ENCODE data around the gene DNPH1. TPM values are rescaled to one million over a fixed set of nuclear protein-coding genes. Genes with fewer than 3 reads are reported as not detected.

DNPH1 gene
- total and polyA plus RNA-seq, 9 of the 15 experiments (the other 6 are each of a cell fraction or from before 2014, with no cell fraction given): 7.3 to 300 (median 68.7) TPM

DNA sequence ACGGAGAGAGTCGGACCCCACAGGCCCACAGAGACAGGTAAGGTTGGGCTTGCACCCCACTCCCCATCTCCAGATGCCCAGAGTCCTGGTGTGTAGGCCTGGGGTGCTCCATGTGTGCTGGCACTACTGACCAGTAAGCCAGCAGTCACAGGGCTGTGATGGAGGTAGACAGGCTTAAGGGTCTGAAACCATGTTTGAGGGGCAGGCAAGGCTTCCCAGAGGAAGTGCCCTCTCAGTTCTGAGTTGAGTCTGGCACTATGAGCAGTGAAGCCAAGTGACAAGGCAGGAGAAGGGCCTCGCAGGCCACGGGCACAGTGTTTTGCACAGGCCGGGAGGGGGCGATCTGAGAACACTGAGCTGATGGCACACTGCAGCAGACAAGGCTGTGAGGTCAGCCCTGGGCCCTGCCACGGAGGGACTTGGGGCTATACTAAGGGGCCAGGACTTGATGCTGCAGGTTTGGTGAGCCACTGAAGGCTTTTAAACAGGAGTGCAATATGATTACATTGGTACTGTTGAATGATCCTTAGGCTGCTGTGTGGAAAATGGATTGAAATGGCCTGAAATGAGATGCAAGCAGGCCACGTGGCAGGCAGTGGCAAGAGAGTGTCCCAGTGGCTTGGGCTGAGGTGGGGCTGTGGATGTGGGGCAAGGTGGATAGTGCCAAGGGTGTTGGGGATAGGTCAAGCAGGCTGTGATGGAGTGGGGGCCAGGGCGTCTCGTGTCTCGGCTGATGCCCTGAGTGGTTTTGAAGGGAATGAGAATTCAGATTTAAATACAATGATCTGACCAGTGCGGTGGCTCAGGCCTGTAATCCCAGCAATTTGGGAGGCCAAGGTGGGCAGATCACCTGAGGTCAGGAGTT is 34.3 kb upstream of the DNPH1 start (continued):
- TF ChIP-seq JUN (IDR thresholded peaks at IDR 0.05; ENCODE audit: borderline replicate concordance, low read depth, low read length) (peak; percentile 47; the same call in 1 of the 2 replicates), JUN (CRISPR knock-in tag; IDR thresholded peaks at IDR 0.05; ENCODE audit: borderline replicate concordance) (no peak), ATF7 (IDR thresholded peaks at IDR 0.05) (peak; percentile 54; the same call in 1 of the 2 replicates), MAFK (IDR thresholded peaks at IDR 0.05; ENCODE audit: low read length) (peak; percentile 10; the same call in 1 of the 2 replicates), RB1 (IDR thresholded peaks at IDR 0.05; ENCODE audit: low read depth) (peak; percentile 26; the same call in 1 of the 2 replicates), KDM4B (IDR thresholded peaks at IDR 0.05; ENCODE audit: borderline replicate concordance in 2 of 2, low read depth in 1 of 2) (0 out of 4 replicates have a peak, but pooled peaks of 1 of the 2 experiments have one; percentile 50), BMI1 (IDR thresholded peaks at IDR 0.05; ENCODE audit: low read length) (no peak)
- TF ChIP-seq, protein P1, sequence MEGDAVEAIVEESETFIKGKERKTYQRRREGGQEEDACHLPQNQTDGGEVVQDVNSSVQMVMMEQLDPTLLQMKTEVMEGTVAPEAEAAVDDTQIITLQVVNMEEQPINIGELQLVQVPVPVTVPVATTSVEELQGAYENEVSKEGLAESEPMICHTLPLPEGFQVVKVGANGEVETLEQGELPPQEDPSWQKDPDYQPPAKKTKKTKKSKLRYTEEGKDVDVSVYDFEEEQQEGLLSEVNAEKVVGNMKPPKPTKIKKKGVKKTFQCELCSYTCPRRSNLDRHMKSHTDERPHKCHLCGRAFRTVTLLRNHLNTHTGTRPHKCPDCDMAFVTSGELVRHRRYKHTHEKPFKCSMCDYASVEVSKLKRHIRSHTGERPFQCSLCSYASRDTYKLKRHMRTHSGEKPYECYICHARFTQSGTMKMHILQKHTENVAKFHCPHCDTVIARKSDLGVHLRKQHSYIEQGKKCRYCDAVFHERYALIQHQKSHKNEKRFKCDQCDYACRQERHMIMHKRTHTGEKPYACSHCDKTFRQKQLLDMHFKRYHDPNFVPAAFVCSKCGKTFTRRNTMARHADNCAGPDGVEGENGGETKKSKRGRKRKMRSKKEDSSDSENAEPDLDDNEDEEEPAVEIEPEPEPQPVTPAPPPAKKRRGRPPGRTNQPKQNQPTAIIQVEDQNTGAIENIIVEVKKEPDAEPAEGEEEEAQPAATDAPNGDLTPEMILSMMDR (IDR thresholded peaks at IDR 0.05 in 2 of 3, conservative IDR thresholded peaks at IDR 0.05 in 1 of 3; ENCODE audit: insufficient read depth in 2 of 3, low read depth in 1 of 3, low read length in 3 of 3): peak; percentile 94 to 98 (median 96)
- TF ChIP-seq, protein P2, sequence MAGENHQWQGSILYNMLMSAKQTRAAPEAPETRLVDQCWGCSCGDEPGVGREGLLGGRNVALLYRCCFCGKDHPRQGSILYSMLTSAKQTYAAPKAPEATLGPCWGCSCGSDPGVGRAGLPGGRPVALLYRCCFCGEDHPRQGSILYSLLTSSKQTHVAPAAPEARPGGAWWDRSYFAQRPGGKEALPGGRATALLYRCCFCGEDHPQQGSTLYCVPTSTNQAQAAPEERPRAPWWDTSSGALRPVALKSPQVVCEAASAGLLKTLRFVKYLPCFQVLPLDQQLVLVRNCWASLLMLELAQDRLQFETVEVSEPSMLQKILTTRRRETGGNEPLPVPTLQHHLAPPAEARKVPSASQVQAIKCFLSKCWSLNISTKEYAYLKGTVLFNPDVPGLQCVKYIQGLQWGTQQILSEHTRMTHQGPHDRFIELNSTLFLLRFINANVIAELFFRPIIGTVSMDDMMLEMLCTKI (IDR thresholded peaks at IDR 0.05; ENCODE audit: partially characterized antibody): no peak
